Gastrocnemius medialis (tissue), 4 donors: ENCODE results near the gene PTDSS2.

ENCODE experiments used
- CTCF ChIP-seq, 5 experiments: fragments of 450-650 bp in 3 of 5; fragments of 200-600 bp in 2 of 5; sonication (generic) in 2 of 5; IDR thresholded peaks in 4 of 5; conservative IDR thresholded peaks in 1 of 5; 1 replicate in 4 of 5; 2 replicates in 1 of 5; pipeline ENCODE4 v1.5.1; 2016 to 2019; ENCODE audit warnings: antibody characterized with exemption in 5 of 5, mild to moderate bottlenecking in 3 of 5, moderate library complexity in 3 of 5
- POLR2A ChIP-seq, 2 donors: fragments of 450-650 bp; IDR thresholded peaks; one replicate each; pipeline ENCODE4 v1.6.1; 2017; ENCODE audit warnings: antibody characterized with exemption in 2 of 2, mild to moderate bottlenecking in 2 of 2, moderate library complexity in 2 of 2

GRCh38 chr11:457111-457760 lies 7.2 kb downstream of the PTDSS2 start:
- no peak for TF ChIP-seq CTCF (IDR thresholded peaks at IDR 0.05 in 4 of 5, conservative IDR thresholded peaks at IDR 0.05 in 1 of 5)
- TF ChIP-seq POLR2A (IDR thresholded peaks at IDR 0.05): no peak
